KMS-11 (cell line): ENCODE measurements around the gene TPSG1.

ENCODE experiments used
- H2AFZ ChIP-seq: fragments of 200-600 bp; sonication (generic); 2 replicates; pipeline ENCODE4 v1.6.1; 2016; ENCODE audit warnings: antibody characterized with exemption, mixed run types, low read depth
- H3K27ac ChIP-seq: fragments of 200-600 bp; sonication (generic); 2 replicates; pipeline ENCODE4 v1.6.1; 2016; ENCODE audit warnings: mild to moderate bottlenecking, mixed run types
- H3K27me3 ChIP-seq: fragments of 200-600 bp; sonication (generic); 2 replicates; pipeline ENCODE4 v1.6.1; 2017; ENCODE audit warnings: mild to moderate bottlenecking, low read depth, mixed run types, moderate library complexity; ENCODE audit not compliant: insufficient read depth
- H3K36me3 ChIP-seq: fragments of 200-600 bp; sonication (generic); 2 replicates; pipeline ENCODE4 v1.6.1; 2017; ENCODE audit warnings: mild to moderate bottlenecking, mixed run types; ENCODE audit not compliant: insufficient read depth
- H3K4me1 ChIP-seq: fragments of 200-600 bp; sonication (generic); 2 replicates; pipeline ENCODE4 v1.6.1; 2016; ENCODE audit warnings: mild to moderate bottlenecking, low read depth, mixed run types; ENCODE audit not compliant: poor library complexity, severe bottlenecking
- H3K4me2 ChIP-seq: fragments of 200-600 bp; sonication (generic); 2 replicates; pipeline ENCODE4 v1.7.0; 2016; ENCODE audit warnings: mild to moderate bottlenecking, mixed run types
- H3K4me3 ChIP-seq: fragments of 200-600 bp; sonication (generic); IDR thresholded peaks from 2 replicates; pipeline ENCODE4 v1.6.1; 2017; ENCODE audit warnings: low read depth, low read length, mixed read lengths; ENCODE audit not compliant: insufficient read depth
- H3K79me2 ChIP-seq: fragments of 200-600 bp; sonication (generic); 2 replicates; pipeline ENCODE4 v1.6.1; 2016; ENCODE audit warnings: low read depth, mixed run types; ENCODE audit not compliant: insufficient read depth
- H3K9ac ChIP-seq: fragments of 200-600 bp; sonication (generic); 2 replicates; pipeline ENCODE4 v1.6.1; 2016; ENCODE audit warnings: mild to moderate bottlenecking, mixed run types
- H4K20me1 ChIP-seq: fragments of 200-600 bp; sonication (generic); 2 replicates; pipeline ENCODE4 v1.6.1; 2016; ENCODE audit warnings: mild to moderate bottlenecking, mixed run types; ENCODE audit not compliant: insufficient read depth
- TF ChIP-seq, protein P1 (sequence below): fragments of 200-600 bp; sonication (generic); conservative IDR thresholded peaks from 2 replicates; pipeline ENCODE4 v1.6.1; 2017; ENCODE audit warnings: low read depth, mild to moderate bottlenecking, antibody characterized with exemption, low read length, moderate library complexity, mixed read lengths

TPSG1 gene

DNA sequence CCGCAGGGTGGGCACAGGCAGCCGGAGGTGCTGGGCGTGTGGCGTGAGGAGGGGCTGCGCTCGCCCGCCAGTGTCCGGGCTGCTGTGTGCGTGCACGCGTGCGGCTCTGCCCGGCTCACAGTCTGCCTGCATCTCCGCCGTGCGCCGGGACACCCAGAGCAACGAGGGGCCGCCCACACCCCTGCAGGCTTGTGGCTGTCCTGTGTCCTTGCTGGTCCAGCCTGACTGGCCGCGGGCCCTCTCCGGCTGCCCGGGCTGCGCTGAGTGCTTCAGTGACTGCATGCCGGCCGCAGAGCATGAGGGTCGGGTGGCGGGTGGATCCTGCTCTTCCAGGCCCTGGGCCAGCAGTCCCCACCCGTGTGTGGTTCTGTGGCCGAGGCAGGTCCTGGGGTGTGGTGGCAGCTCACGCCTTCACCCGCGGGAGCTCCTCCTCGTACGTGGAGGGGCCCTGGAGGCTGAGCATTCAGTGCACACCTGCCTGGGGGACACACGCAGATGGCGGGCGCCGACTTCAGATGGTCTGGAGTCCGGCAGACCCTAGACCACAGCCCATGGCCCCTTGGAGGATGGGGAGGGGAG lies 12.4 kb downstream of the TPSG1 start:
- Histone ChIP-seq H3K79me2 (no peaks in the 10 kb centered on the region), H3K4me3 (no peak overlapping the region), H3K4me1 (no peaks in the 10 kb centered on the region), H3K27me3 (peaks cover 96% of the 10 kb centered on the region), H2AFZ (no peak overlapping the region), H3K36me3 (no peaks in the 10 kb centered on the region), H4K20me1 (no peaks in the 10 kb centered on the region), H3K4me2 (no peak overlapping the region), H3K9ac (no peak overlapping the region), H3K27ac (no peak overlapping the region)
- TF ChIP-seq, protein P1, sequence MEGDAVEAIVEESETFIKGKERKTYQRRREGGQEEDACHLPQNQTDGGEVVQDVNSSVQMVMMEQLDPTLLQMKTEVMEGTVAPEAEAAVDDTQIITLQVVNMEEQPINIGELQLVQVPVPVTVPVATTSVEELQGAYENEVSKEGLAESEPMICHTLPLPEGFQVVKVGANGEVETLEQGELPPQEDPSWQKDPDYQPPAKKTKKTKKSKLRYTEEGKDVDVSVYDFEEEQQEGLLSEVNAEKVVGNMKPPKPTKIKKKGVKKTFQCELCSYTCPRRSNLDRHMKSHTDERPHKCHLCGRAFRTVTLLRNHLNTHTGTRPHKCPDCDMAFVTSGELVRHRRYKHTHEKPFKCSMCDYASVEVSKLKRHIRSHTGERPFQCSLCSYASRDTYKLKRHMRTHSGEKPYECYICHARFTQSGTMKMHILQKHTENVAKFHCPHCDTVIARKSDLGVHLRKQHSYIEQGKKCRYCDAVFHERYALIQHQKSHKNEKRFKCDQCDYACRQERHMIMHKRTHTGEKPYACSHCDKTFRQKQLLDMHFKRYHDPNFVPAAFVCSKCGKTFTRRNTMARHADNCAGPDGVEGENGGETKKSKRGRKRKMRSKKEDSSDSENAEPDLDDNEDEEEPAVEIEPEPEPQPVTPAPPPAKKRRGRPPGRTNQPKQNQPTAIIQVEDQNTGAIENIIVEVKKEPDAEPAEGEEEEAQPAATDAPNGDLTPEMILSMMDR = no peak

- Histone ChIP-seq H4K20me1 (no peaks in the 10 kb centered on the region), H3K4me1 (no peaks in the 10 kb centered on the region), H3K79me2 (no peaks in the 10 kb centered on the region), H2AFZ (no peak overlapping the region), H3K27ac (no peak overlapping the region), H3K4me3 (no peak overlapping the region), H3K27me3 (peaks cover 94% of the 10 kb centered on the region), H3K4me2 (no peak overlapping the region), H3K9ac (no peak overlapping the region), H3K36me3 (no peaks in the 10 kb centered on the region)
- TF ChIP-seq, protein P1 = no peak
Measured at GRCh38 chr16:1211451-1212268, 13.4 kb downstream of the TPSG1 start.

GRCh38 chr16:1210461-1210860 lies 14.6 kb downstream of the TPSG1 start:
- H3K9ac ChIP-seq = no peak overlapping the region
- H3K79me2 ChIP-seq = no peaks in the 10 kb centered on the region
- no peaks in the 10 kb centered on the region for H4K20me1 ChIP-seq
- no peak overlapping the region for H3K4me3 ChIP-seq
- no peak overlapping the region for H2AFZ ChIP-seq
- no peak overlapping the region for H3K27ac ChIP-seq
- TF ChIP-seq, protein P1 = no peak
- no peaks in the 10 kb centered on the region for H3K36me3 ChIP-seq
- H3K4me2 ChIP-seq = no peak overlapping the region
- no peaks in the 10 kb centered on the region for H3K4me1 ChIP-seq
- H3K27me3 ChIP-seq = peaks cover 94% of the 10 kb centered on the region

- Histone ChIP-seq H3K27me3 (peaks cover 91% of the 10 kb centered on the region), H4K20me1 (no peaks in the 10 kb centered on the region), H3K9ac (no peak overlapping the region), H3K79me2 (no peaks in the 10 kb centered on the region), H2AFZ (no peak overlapping the region), H3K36me3 (no peaks in the 10 kb centered on the region), H3K4me2 (no peak overlapping the region), H3K27ac (no peak overlapping the region), H3K4me3 (no peak overlapping the region), H3K4me1 (no peaks in the 10 kb centered on the region)
- TF ChIP-seq, protein P1 = no peak
Measured at GRCh38 chr16:1209081-1209480, 16.0 kb downstream of the TPSG1 start.
